22Rv1 (cell line): ENCODE measurements around the gene CDC34.

ENCODE experiments used
- H3K27ac ChIP-seq: fragments of 450-650 bp; 2 replicates; pipeline ENCODE4 v1.5.1; 2017
- ZFX ChIP-seq: fragments of 450-650 bp; IDR thresholded peaks from 2 replicates; pipeline ENCODE4 v1.6.1; 2017; ENCODE audit warnings: antibody characterized with exemption, borderline replicate concordance
- TF ChIP-seq, protein P1 (sequence below): fragments of 450-650 bp; IDR thresholded peaks from 2 replicates; pipeline ENCODE4 v1.5.1; 2017; ENCODE audit warnings: mild to moderate bottlenecking

CDC34 gene, protein sequence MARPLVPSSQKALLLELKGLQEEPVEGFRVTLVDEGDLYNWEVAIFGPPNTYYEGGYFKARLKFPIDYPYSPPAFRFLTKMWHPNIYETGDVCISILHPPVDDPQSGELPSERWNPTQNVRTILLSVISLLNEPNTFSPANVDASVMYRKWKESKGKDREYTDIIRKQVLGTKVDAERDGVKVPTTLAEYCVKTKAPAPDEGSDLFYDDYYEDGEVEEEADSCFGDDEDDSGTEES

DNA sequence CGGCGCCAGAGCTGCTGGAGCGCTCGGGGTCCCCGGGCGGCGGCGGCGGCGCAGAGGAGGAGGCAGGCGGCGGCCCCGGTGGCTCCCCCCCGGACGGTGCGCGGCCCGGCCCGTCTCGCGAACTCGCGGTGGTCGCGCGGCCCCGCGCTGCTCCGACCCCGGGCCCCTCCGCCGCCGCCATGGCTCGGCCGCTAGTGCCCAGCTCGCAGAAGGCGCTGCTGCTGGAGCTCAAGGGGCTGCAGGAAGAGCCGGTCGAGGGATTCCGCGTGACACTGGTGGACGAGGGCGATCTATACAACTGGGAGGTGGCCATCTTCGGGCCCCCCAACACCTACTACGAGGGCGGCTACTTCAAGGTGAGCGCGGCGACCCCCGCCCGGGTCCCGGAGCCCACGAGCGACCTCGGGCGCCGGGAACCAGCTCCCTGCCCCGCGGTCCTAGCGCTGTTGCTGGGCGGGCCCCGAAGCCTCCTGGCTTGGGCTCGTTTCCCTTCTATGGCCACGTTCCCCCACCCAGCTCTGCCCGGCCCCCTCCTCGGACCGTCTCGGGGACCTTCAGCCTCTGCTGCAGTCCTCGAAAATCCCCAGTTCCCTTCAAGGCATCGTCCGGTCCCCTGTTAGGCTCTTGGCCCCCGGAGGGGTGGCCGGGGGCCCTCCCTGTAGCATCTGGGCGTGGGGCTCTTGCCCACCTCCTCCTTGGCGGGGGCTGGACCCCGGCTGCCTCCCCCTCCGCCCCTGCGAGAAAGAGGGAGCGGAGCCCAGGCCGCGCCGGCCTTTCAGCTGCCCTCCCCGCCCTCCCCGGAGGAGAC is at the start of gene CDC34:
Gene CDC34 (plus strand): TSS at position 8 of the 808 bp plus-strand sequence. CDS start 172 bp downstream, at position 180.
- H3K27ac ChIP-seq: peak within 1 kb of the TSS; percentile 87
- TF ChIP-seq ZFX: no peak
- TF ChIP-seq, protein P1, sequence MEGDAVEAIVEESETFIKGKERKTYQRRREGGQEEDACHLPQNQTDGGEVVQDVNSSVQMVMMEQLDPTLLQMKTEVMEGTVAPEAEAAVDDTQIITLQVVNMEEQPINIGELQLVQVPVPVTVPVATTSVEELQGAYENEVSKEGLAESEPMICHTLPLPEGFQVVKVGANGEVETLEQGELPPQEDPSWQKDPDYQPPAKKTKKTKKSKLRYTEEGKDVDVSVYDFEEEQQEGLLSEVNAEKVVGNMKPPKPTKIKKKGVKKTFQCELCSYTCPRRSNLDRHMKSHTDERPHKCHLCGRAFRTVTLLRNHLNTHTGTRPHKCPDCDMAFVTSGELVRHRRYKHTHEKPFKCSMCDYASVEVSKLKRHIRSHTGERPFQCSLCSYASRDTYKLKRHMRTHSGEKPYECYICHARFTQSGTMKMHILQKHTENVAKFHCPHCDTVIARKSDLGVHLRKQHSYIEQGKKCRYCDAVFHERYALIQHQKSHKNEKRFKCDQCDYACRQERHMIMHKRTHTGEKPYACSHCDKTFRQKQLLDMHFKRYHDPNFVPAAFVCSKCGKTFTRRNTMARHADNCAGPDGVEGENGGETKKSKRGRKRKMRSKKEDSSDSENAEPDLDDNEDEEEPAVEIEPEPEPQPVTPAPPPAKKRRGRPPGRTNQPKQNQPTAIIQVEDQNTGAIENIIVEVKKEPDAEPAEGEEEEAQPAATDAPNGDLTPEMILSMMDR: no peak

DNA sequence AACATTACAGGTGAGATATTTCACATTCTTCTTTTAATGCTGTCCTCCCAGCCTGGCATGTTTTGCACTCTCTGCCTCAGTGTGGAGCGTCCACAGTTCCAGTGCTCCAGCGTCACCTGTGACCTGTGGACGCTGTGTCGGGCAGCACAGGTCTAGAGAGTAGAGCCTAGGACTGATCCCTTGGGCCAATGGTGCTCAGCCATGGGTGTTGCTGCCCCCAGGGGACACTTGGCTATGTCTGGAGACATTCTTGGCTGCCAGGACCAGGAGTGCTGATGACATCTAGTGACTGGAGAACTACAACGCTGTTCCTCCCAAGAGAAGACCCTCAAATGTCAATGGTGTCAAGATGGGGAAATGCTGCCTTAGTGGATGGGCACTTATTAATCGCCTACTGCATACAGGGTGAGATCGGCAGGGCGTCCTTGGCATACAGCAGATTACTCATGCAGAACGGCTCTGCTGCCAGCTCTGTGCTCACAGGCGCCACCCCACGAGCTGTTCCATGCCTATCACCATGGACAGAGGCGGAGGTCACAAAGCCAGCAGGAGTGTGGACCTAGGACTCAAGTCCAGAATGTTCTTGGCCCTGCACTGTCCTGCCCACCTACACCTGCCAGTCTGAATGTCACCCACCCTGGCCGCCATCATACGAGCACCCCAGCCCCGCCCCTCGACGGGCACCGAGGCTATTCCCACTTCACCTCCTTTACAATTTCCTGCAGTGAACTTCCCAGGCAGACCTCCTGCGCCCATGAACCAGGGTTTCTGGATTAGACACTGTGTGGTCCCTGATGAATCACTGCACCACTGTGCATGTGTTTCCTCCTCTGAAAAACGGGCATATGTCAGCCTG is 49.1 kb upstream of the CDC34 start:
- TF ChIP-seq ZFX: no peak
- TF ChIP-seq, protein P1: peak; percentile 23; the same call in 1 of the 2 replicates

DNA sequence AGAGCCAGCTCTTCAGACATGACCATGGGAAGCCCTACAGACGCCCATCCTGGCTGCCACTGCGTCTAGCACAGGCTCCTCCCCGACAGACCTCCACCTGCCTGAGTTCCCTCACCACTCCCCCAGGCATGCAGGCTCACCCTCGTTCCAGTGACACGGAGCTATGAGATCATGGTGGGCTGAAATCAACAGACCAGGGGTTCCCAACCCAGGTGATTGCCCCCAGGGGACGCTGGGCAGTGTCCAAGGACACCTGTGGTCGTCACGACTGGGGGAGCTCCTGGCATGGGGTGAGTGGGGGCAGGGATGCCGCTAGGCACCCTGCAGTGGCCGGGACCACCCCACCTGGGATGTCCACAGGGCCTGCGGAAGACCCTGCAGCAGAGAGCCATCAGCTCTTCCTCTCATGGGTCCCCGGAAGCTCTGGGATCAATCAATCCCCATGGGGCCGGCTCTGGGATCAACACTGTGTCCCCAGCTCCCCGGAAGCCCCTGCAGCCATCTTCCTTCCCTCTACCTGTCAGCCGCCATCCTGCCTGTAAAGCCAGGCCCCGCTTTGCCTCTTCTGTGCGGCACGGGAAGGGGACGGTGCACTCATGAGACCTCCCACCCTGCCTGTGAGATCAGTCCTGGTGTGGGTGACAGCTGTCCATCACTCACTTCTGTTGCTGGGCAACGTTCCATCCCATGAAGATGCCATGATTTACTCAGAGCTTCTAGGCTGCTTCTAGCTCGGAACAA is 48.1 kb upstream of the CDC34 start:
- H3K27ac ChIP-seq: no peak overlapping the region
- no peak for TF ChIP-seq ZFX
- TF ChIP-seq, protein P1: no peak

More for the DNA sequence above, 49.1 kb upstream of the CDC34 start:
- H3K27ac ChIP-seq: no peak overlapping the region

DNA sequence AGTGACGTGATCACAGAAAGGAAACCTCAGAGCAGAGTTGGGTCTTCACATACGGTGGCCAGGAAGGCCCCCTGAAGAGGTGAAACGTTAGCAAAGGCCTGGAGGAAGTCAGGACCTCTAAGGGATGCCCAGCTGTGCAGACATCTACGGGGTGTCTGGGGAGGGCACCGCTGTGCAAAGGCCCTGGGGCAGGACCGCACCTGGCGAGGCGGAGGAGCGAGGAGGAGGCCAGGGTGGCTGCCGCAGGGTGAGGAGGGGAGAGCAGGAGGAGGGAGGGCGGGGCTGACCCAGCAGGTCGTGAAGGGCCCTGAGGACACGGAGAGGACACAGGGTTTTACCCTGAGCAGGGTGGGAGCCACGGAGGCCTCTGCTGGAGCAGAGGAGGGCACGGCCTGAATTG is 47.1 kb upstream of the CDC34 start:
- H3K27ac ChIP-seq: no peak overlapping the region
- no peak for TF ChIP-seq ZFX

DNA sequence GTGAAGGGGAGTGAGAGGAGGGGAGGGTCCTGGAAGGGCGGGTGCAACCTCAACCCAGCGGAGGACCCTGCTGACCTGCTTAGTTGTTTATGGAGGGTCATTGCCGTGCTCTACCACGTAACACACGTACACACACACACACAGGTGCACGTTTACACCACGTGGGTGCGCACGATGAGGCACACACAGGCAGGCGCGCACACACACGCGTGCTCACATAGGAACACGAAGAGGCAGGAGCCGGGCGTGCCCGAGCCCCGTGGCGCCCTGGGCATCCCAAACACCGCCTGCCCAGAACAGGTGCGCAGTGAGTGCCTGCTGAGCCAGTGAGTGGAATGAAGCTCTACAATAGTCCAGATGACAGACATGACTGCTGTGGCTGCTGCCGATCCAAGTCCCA is 46.5 kb upstream of the CDC34 start:
- no peak for TF ChIP-seq ZFX
- TF ChIP-seq, protein P1: no peak
- no peak overlapping the region for H3K27ac ChIP-seq

DNA sequence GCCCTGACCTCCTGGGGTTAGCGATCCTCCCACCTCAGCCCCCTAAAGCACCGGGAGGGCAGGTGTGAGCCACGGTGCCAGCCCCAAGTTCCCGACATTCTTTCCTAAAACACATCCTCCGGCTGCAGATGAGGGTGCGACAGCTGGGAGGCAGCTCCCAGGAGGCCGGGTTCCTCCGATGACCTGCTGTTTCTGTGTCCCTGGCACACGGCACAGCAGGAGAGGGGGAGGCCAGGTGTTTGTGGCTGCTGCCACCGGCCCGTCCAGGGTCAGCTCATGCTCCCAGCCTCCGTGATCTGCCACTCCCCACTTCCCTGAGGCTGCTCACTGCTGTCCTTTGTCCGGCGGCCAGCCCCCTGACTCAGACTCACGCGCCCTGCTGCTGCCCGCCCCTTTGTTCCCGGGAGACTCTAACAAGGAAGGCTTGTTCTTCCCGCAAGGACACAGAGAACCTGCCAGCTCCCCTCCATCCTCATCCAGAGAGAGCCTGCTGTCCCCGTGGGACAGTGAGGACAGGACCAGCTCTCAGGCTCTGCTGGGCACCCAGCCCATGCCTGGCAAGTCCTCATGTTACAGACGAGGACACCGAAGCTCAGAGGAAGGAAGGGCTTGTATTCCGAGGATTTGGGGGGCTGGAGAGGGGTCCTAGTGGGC is 45.9 kb upstream of the CDC34 start:
- TF ChIP-seq, protein P1: no peak
- TF ChIP-seq ZFX: no peak
- no peak overlapping the region for H3K27ac ChIP-seq
